SK-N-SH treated with all-trans-retinoic acid at 6 μM for 48 hours (cell line): Measurements from ENCODE around the gene SERGEF.

Experiments used
- ATAC-seq: fragments of 200-7000 bp; cut with Tn5 transposase; 3 replicates; pipeline ENCODE4 v1.9.1; 2020; ENCODE audit warnings: mild to moderate bottlenecking, moderate library complexity
- BACH2 ChIP-seq: fragments of 250-450 bp; sonication (Bioruptor Pico); IDR thresholded peaks from 2 replicates; pipeline ENCODE4 v1.9.0; 2021; ENCODE audit warnings: mild to moderate bottlenecking, borderline replicate concordance
- CREB5 ChIP-seq: fragments of 250-450 bp; sonication (Bioruptor Pico); IDR thresholded peaks from 2 replicates; pipeline ENCODE4 v1.5.1; 2020; ENCODE audit warnings: low read depth, mild to moderate bottlenecking, moderate library complexity
- CSRNP3 ChIP-seq: fragments of 250-450 bp; sonication (Bioruptor Pico); IDR thresholded peaks from 2 replicates; pipeline ENCODE4 v1.5.1; 2021; ENCODE audit warnings: mild to moderate bottlenecking, moderate library complexity
- ESRRG ChIP-seq: fragments of 250-450 bp; sonication (Bioruptor Pico); IDR thresholded peaks from 2 replicates; pipeline ENCODE4 v1.6.1; 2021; ENCODE audit warnings: mild to moderate bottlenecking
- GLIS3 ChIP-seq: fragments of 250-450 bp; sonication (Bioruptor Pico); IDR thresholded peaks from 2 replicates; pipeline ENCODE4 v1.5.0; 2020; ENCODE audit warnings: mild to moderate bottlenecking, moderate library complexity
- ISL1 ChIP-seq: fragments of 250-450 bp; sonication (Bioruptor Pico); IDR thresholded peaks from 2 replicates; pipeline ENCODE4 v2.1.2; 2022; ENCODE audit warnings: mild to moderate bottlenecking, moderate library complexity
- OSR1 ChIP-seq: fragments of 250-450 bp; sonication (Bioruptor Pico); IDR thresholded peaks from 2 replicates; pipeline ENCODE4 v1.8.0; 2022; ENCODE audit warnings: moderate library complexity, mild to moderate bottlenecking, inconsistent platforms
- PATZ1 ChIP-seq: fragments of 250-450 bp; sonication (Bioruptor Pico); IDR thresholded peaks from 2 replicates; pipeline ENCODE4 v1.8.0; 2020; ENCODE audit warnings: mild to moderate bottlenecking, moderate library complexity, borderline replicate concordance
- POU6F1 ChIP-seq: fragments of 250-450 bp; sonication (Bioruptor Pico); IDR thresholded peaks from 2 replicates; pipeline ENCODE4 v1.8.0; 2021; ENCODE audit warnings: low read depth, mild to moderate bottlenecking, moderate library complexity, borderline replicate concordance
- PPARA ChIP-seq: fragments of 250-450 bp; sonication (Bioruptor Pico); IDR thresholded peaks from 2 replicates; pipeline ENCODE4 v1.5.0; 2020; ENCODE audit warnings: mild to moderate bottlenecking, borderline replicate concordance
- SNAI2 ChIP-seq: fragments of 250-450 bp; sonication (Bioruptor Pico); IDR thresholded peaks from 2 replicates; pipeline ENCODE4 v1.5.0; 2020; ENCODE audit warnings: mild to moderate bottlenecking, moderate library complexity
- TCF4 ChIP-seq: fragments of 250-450 bp; sonication (Bioruptor Pico); IDR thresholded peaks from 2 replicates; pipeline ENCODE4 v1.8.0; 2021; ENCODE audit warnings: mild to moderate bottlenecking, moderate library complexity, borderline replicate concordance
- TOX ChIP-seq: fragments of 250-450 bp; sonication (Bioruptor Pico); IDR thresholded peaks from 2 replicates; pipeline ENCODE4 v1.8.0; 2021; ENCODE audit warnings: mild to moderate bottlenecking, moderate library complexity, borderline replicate concordance
- TSHZ2 ChIP-seq: fragments of 250-450 bp; sonication (Bioruptor Pico); IDR thresholded peaks from 2 replicates; pipeline ENCODE4 v1.5.0; 2020; ENCODE audit warnings: mild to moderate bottlenecking, moderate library complexity
- ZC3H10 ChIP-seq: fragments of 250-450 bp; sonication (Bioruptor Pico); IDR thresholded peaks from 2 replicates; pipeline ENCODE4 v1.5.1; 2021; ENCODE audit warnings: mild to moderate bottlenecking, moderate library complexity
- ZFP3 ChIP-seq: fragments of 250-450 bp; sonication (Bioruptor Pico); IDR thresholded peaks from 2 replicates; pipeline ENCODE4 v1.5.0; 2020; ENCODE audit warnings: mild to moderate bottlenecking, moderate library complexity
- ZNF565 ChIP-seq: fragments of 450-650 bp; formaldehyde crosslinking; conservative IDR thresholded peaks from 2 replicates; pipeline ENCODE4 v1.5.0; 2020; ENCODE audit warnings: low read depth, mild to moderate bottlenecking, moderate library complexity
- ZNF70 ChIP-seq: fragments of 450-650 bp; formaldehyde crosslinking; IDR thresholded peaks from 2 replicates; pipeline ENCODE4 v1.5.0; 2020; ENCODE audit warnings: mild to moderate bottlenecking, moderate library complexity
- ZNF8 ChIP-seq: fragments of 450-650 bp; formaldehyde crosslinking; IDR thresholded peaks from 2 replicates; pipeline ENCODE4 v1.5.0; 2020; ENCODE audit warnings: mild to moderate bottlenecking, moderate library complexity

The SERGEF gene

GRCh38 chr11:17775035-17775348 lies 237.9 kb downstream of the SERGEF start (continued):
- TF ChIP-seq CSRNP3 (CRISPR knock-in tag) = no peak
- TF ChIP-seq TSHZ2 = no peak
- TF ChIP-seq ISL1 (CRISPR knock-in tag) = no peak
- TF ChIP-seq, all 23 proteins: peak for 0

- TF ChIP-seq PPARA (CRISPR knock-in tag) (no peak), ZNF565 (no peak), PATZ1 (CRISPR knock-in tag) (no peak), ZC3H10 (CRISPR knock-in tag) (no peak), GLIS3 (no peak), ZNF8 (CRISPR knock-in tag) (no peak), TOX (CRISPR knock-in tag) (no peak), TSHZ2 (no peak), CSRNP3 (CRISPR knock-in tag) (no peak), ZNF70 (CRISPR knock-in tag) (no peak), OSR1 (CRISPR knock-in tag) (no peak), CREB5 (no peak), TCF4 (CRISPR knock-in tag) (no peak), BACH2 (CRISPR knock-in tag) (no peak)
- ATAC-seq = no peak
Observed at GRCh38 chr11:17774232-17775034, 238.4 kb downstream of the SERGEF start.

GRCh38 chr11:17773674-17774073 lies 239.2 kb downstream of the SERGEF start:
- ATAC-seq = no peak
- TF ChIP-seq OSR1 (CRISPR knock-in tag) (no peak), SNAI2 (CRISPR knock-in tag) (no peak), PPARA (CRISPR knock-in tag) (no peak), POU6F1 (CRISPR knock-in tag) (no peak), ESRRG (CRISPR knock-in tag) (no peak), ZFP3 (CRISPR knock-in tag) (no peak), GLIS3 (no peak)
- TF ChIP-seq, all 23 proteins: peak for 0
